Tibial nerve (tissue), 4 donors: ENCODE data around the gene CCDC57. TPM values are rescaled to one million over a fixed set of nuclear protein-coding genes. Genes with fewer than 3 reads are reported as not detected.

ENCODE experiments used
- DNase-seq, 2 donors: peaks; one replicate each; pipeline ENCODE4 v3.0.0-alpha.2; 2019; ENCODE audit warnings: low spot score in 2 of 2
- H3K27ac ChIP-seq, 4 donors: fragments of 200-600 bp; sonication (generic) in 3 of 4; one replicate each; pipeline ENCODE4 v1.5.1; 2017 to 2019; ENCODE audit warnings: mild to moderate bottlenecking in 1 of 4
- H3K27me3 ChIP-seq, 2 donors: fragments of 200-600 bp; sonication (generic) in 1 of 2; one replicate each; pipeline versions ENCODE4 v1.5.1 to v1.6.0; 2017 to 2019
- H3K36me3 ChIP-seq, 3 donors: fragments of 200-600 bp; sonication (generic); one replicate each; pipeline ENCODE4 v1.5.1; 2018 to 2019
- H3K4me1 ChIP-seq, 4 donors: fragments of 200-600 bp; sonication (generic) in 3 of 4; one replicate each; pipeline ENCODE4 v1.5.1; 2017 to 2019
- H3K4me3 ChIP-seq, 4 donors: fragments of 200-600 bp; sonication (generic) in 3 of 4; one replicate each; pipeline ENCODE4 v1.5.1; 2017 to 2019; ENCODE audit warnings: mild to moderate bottlenecking in 1 of 4, moderate library complexity in 1 of 4
- H3K9me3 ChIP-seq, 4 donors: fragments of 200-600 bp; sonication (generic) in 3 of 4; one replicate each; pipeline ENCODE4 v1.5.1; 2017 to 2019
- EP300 ChIP-seq, 2 donors: sonication (generic); formaldehyde crosslinking; IDR thresholded peaks; one replicate each; pipeline ENCODE4 v1.6.1; 2017; ENCODE audit warnings: antibody characterized with exemption in 2 of 2, mild to moderate bottlenecking in 1 of 2
- POLR2A ChIP-seq, 2 donors: fragments of 450-650 bp; IDR thresholded peaks; one replicate each; pipeline ENCODE4 v1.6.1; 2017; ENCODE audit warnings: antibody characterized with exemption in 2 of 2, mild to moderate bottlenecking in 2 of 2, moderate library complexity in 2 of 2
- WGBS, 2 donors: methylation state at CpG; one replicate each; pipeline ENCODE4 v1.1.5; 2018; 5-methylcytosine and 5-hydroxymethylcytosine counted together
- total RNA-seq, 4 donors: library from RNA; depleted of rRNA; stranded (reverse); fragments of >200 nt; gene quantifications; one replicate each; pipeline ENCODE4 v1.1.0, GENCODE V29; 2016
- TF ChIP-seq, protein P1 (sequence below), 5 experiments: fragments of 200-600 bp in 3 of 5; fragments of 450-650 bp in 2 of 5; sonication (generic) in 3 of 5; IDR thresholded peaks; one replicate each; pipeline ENCODE4 v1.5.1; 2016 to 2019; ENCODE audit warnings: antibody characterized with exemption in 5 of 5, mild to moderate bottlenecking in 3 of 5, moderate library complexity in 2 of 5

CCDC57 gene
- total RNA-seq, 4 donors from 2014 or later, result 33.5 to 91.2 (median 47.9) TPM

DNA sequence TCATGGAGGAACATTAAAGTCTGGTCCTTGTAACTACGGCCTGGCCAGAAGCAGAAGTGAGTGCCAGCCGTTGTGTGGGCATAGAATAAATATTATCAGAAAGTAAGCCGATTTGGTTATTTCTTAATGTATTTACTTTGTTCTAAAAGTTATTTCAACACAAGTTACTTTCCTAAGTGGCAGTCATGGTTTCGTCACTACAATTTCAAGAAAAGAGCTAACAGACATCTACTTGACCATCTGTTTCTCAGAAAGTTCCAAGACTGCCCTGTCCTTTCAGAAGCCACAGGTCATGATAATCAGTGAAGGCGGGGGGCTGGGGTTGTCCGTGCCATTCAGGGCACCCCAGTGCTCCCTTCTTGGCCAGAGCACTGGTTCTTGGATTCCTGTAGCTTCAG lies 99.7 kb downstream of the CCDC57 start:
- TF ChIP-seq EP300 (IDR thresholded peaks at IDR 0.05), result no peak
- TF ChIP-seq, protein P1, sequence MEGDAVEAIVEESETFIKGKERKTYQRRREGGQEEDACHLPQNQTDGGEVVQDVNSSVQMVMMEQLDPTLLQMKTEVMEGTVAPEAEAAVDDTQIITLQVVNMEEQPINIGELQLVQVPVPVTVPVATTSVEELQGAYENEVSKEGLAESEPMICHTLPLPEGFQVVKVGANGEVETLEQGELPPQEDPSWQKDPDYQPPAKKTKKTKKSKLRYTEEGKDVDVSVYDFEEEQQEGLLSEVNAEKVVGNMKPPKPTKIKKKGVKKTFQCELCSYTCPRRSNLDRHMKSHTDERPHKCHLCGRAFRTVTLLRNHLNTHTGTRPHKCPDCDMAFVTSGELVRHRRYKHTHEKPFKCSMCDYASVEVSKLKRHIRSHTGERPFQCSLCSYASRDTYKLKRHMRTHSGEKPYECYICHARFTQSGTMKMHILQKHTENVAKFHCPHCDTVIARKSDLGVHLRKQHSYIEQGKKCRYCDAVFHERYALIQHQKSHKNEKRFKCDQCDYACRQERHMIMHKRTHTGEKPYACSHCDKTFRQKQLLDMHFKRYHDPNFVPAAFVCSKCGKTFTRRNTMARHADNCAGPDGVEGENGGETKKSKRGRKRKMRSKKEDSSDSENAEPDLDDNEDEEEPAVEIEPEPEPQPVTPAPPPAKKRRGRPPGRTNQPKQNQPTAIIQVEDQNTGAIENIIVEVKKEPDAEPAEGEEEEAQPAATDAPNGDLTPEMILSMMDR (IDR thresholded peaks at IDR 0.05), result no peak
- Histone ChIP-seq H3K27me3 (no peaks in the 10 kb centered on the region), H3K36me3 (peaks cover 0 to 38% (median 0%) of the 10 kb centered on the region in 3 donors), H3K4me3 (no peak overlapping the region), H3K4me1 (peaks cover 0 to 6% (median under 1%) of the 10 kb centered on the region in 4 donors), H3K27ac (peak overlapping the region in 1 of 4 donors; percentile 5), H3K9me3 (no peaks in the 10 kb centered on the region)
- DNase-seq, result no peak
- 81 to 93% methylated on average over 6 of the region's 6 CpGs for WGBS, 2 donors

DNA sequence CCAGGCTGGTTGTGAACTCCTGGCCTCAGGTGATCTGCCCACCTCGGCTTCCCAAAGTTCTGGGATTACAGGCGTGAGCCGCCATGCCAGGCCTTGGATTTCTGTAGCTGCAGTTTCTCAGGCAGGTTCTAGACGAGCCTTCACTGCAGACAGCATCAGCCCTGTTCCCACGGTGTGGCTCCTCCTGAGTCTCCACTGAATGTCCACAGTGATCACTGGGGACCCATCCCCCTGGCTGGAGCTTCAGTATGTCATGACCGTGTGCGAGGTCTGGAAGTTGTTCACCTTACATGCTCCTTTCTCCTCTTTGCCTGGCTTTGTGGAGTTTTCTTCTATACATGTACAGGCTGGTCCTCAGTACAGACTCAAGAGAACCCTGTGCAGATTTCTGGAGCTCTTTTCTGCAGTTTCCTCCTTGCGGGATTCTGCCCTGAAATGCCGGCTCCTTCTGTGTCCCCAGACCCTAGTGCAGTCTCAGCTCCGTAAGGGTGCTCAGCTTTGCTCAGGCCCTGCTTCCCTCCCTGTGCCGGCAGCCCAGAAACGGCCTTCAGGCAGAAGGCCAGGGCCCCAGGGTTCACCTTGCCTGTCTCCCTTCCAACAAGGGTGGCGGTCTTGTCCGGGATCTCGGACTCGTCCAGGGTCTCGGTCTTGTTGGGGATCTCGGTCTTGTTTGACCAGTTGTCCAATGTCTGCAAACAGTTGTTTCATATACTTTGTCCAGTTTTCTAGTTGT lies 100.3 kb downstream of the CCDC57 start:
- no peaks in the 10 kb centered on the region for H3K9me3 ChIP-seq
- peaks cover 0 to 4% (median 0%) of the 10 kb centered on the region in 4 donors for H3K4me1 ChIP-seq
- no peak overlapping the region for H3K27ac ChIP-seq
- 90 to 93% methylated on average over 18 of the region's 18 CpGs for WGBS, 2 donors
- no peak overlapping the region for H3K4me3 ChIP-seq
- TF ChIP-seq, protein P1 (IDR thresholded peaks at IDR 0.05), result no peak
- TF ChIP-seq EP300 (IDR thresholded peaks at IDR 0.05) (no peak), POLR2A (IDR thresholded peaks at IDR 0.05) (no peak)
- H3K27me3 ChIP-seq, result no peaks in the 10 kb centered on the region
- no peak for DNase-seq
- H3K36me3 ChIP-seq, result peaks cover 0 to 38% (median 0%) of the 10 kb centered on the region in 3 donors

DNA sequence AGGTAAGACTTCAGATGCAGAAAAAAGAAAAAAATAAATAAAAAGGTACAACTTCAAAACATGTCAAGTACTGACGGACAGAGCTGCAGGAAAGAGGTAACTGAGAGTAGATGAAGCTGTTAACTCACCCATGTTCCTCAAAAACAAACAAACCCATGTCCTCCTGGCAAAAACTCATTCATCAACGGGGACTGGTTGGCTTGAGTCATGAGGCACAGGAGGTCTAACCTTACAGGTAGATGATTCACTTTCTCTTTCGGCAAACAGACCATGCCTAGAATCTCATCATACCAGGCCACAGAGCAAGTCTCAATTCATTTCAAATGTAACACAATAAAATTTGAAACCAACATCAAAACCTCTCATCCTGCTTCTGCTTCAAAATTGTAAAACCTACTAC lies 102.3 kb downstream of the CCDC57 start:
- TF ChIP-seq EP300 (IDR thresholded peaks at IDR 0.05) (no peak), POLR2A (IDR thresholded peaks at IDR 0.05) (no peak)
- TF ChIP-seq, protein P1 (IDR thresholded peaks at IDR 0.05), result no peak
- Histone ChIP-seq H3K9me3 (no peaks in the 10 kb centered on the region), H3K4me3 (no peak overlapping the region), H3K27ac (no peak overlapping the region), H3K4me1 (peaks cover 0 to 25% (median 19%) of the 10 kb centered on the region in 4 donors), H3K27me3 (no peaks in the 10 kb centered on the region), H3K36me3 (peaks cover 0 to 38% (median 0%) of the 10 kb centered on the region in 3 donors)
- DNase-seq, result no peak
- 70 to 84% methylated on average over 3 of the region's 3 CpGs for WGBS, 2 donors

DNA sequence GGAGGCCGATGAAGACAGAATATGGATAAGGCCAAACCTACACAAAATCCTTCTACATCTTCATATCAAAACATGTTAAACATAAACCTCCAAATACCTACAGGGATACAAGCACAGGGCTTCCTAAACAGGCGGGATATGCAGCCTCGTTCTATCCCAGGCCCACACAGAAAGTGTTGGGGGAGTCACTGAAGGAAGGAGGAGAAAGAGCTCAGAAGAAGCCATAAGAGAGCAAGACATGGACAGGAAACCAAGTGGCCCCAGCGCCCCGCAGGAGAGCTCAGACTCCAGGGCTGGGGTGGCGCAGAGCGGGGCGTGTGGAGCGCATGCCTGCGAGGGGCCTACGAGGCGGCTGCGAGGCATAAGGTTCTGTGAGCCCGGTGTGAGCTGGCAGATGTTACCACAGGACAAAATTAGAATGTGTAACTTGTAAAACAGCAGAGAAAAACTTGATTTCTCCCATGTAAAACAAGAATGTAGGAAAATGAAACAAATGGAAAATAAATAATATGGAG lies 103.6 kb downstream of the CCDC57 start:
- no peak for DNase-seq
- TF ChIP-seq POLR2A (IDR thresholded peaks at IDR 0.05) (no peak), EP300 (IDR thresholded peaks at IDR 0.05) (no peak)
- TF ChIP-seq, protein P1 (IDR thresholded peaks at IDR 0.05), result no peak
- no peak overlapping the region for H3K4me3 ChIP-seq
- H3K4me1 ChIP-seq, result peaks cover 0 to 37% (median 23%) of the 10 kb centered on the region in 4 donors
- no peaks in the 10 kb centered on the region for H3K9me3 ChIP-seq
- no peaks in the 10 kb centered on the region for H3K27me3 ChIP-seq
- peaks cover 0 to 28% (median 0%) of the 10 kb centered on the region in 3 donors for H3K36me3 ChIP-seq
- WGBS, 2 donors, result 89 to 92% methylated on average over 14 of the region's 14 CpGs
- no peak overlapping the region for H3K27ac ChIP-seq

DNA sequence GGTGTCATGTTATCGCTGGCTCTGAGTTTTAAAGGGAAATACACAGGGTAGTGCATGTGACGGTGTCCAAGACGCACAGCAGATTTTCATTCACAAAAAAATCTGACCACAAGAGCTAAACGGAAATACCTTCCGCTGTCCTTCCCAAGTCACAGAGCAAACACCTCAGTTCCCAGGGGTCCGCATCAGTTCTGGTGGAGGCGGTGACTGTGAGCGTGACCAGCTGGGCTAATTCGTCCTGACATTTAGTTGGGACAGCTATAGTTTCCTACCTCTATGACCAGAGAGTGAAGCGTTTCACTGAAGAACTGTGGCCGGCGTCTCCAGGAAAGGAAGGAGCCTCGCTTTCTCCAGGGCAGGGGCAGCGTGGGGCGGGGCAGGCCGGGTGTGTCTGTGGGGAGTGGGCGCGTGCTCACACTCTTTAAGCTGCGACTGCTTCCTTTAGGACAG lies 104.1 kb downstream of the CCDC57 start:
- no peak for DNase-seq
- 81 to 85% methylated on average over 19 of the region's 19 CpGs for WGBS, 2 donors
- H3K4me3 ChIP-seq, result no peak overlapping the region
- H3K27me3 ChIP-seq, result no peaks in the 10 kb centered on the region
- TF ChIP-seq POLR2A (IDR thresholded peaks at IDR 0.05), result no peak
- TF ChIP-seq, protein P1 (IDR thresholded peaks at IDR 0.05), result no peak
- no peak for TF ChIP-seq EP300 (IDR thresholded peaks at IDR 0.05)
- H3K9me3 ChIP-seq, result no peaks in the 10 kb centered on the region
- H3K4me1 ChIP-seq, result peaks cover 0 to 42% (median 28%) of the 10 kb centered on the region in 4 donors
- H3K36me3 ChIP-seq, result peaks cover 0 to 23% (median 0%) of the 10 kb centered on the region in 3 donors
- H3K27ac ChIP-seq, result peak overlapping the region in 1 of 4 donors; percentile 98
